ENCODE results near the gene COLQ. TPM values are rescaled to one million over a fixed set of nuclear protein-coding genes. Genes with fewer than 3 reads are reported as not detected.
"Not testable (repeated sequence)": the region's sequence is repeated elsewhere in the genome, so short reads cannot be mapped to it uniquely, and the experiment has no call there.

COLQ gene
- total RNA-seq, 6 experiments from 2014 or later: 0.25 to 1.2 (median 0.83) TPM

- ATAC-seq (no peak), DNase-seq (no peak)
- H3K4me1 ChIP-seq: no peaks in the 10 kb centered on the region
- H3K9me3 ChIP-seq: no peaks in the 10 kb centered on the region
- 65% methylated on average over 2 of the region's 2 CpGs for WGBS (ENCODE audit: insufficient coverage, low coverage, low lambda C conversion rate, missing lambda C conversion rate)
- H3K27ac ChIP-seq: no peak overlapping the region
- intact Hi-C loops (cut with DNase I): no loop called here
- H3K4me3 ChIP-seq: no peak overlapping the region
- no peaks in the 10 kb centered on the region for H3K27me3 ChIP-seq
- H3K36me3 ChIP-seq: no peaks in the 10 kb centered on the region
- no peak for TF ChIP-seq POLR2A (IDR thresholded peaks at IDR 0.05)
These were observed 15.3 kb upstream of the COLQ start for GRCh38 chr3:15536856-15537255.

- Histone ChIP-seq H3K9me3 (no peaks in the 10 kb centered on the region), H3K36me3 (no peaks in the 10 kb centered on the region), H3K4me1 (no peaks in the 10 kb centered on the region), H3K27ac (no peak overlapping the region), H3K27me3 (no peaks in the 10 kb centered on the region), H3K4me3 (no peak overlapping the region)
- no CpG with 5 or more reads among the region's 1 CpG for WGBS (ENCODE audit: insufficient coverage, low coverage, low lambda C conversion rate, missing lambda C conversion rate)
- DNase-seq (no peak), ATAC-seq (peak in 1 of 4 donors; percentile 24)
- no peak for TF ChIP-seq CTCF (IDR thresholded peaks at IDR 0.05)
- no peak for TF ChIP-seq POLR2A (IDR thresholded peaks at IDR 0.05)
- intact Hi-C loops (cut with DNase I): no loop called here
These were observed 14.2 kb upstream of the COLQ start for GRCh38 chr3:15535732-15536131.

- H3K27me3 ChIP-seq; H3K9me3 ChIP-seq; ATAC-seq; H3K4me1 ChIP-seq; H3K27ac ChIP-seq; DNase-seq; H3K36me3 ChIP-seq; H3K4me3 ChIP-seq; intact Hi-C loops (cut with DNase I): not testable (repeated sequence)
- 83% methylated on average over 2 of the region's 2 CpGs for WGBS (ENCODE audit: insufficient coverage, low coverage, low lambda C conversion rate, missing lambda C conversion rate)
These were observed 11.1 kb upstream of the COLQ start for GRCh38 chr3:15532614-15533013.

- H3K9me3 ChIP-seq: no peaks in the 10 kb centered on the region
- TF ChIP-seq CTCF (IDR thresholded peaks at IDR 0.05): no peak
- TF ChIP-seq POLR2A (IDR thresholded peaks at IDR 0.05): no peak
- ATAC-seq (no peak), DNase-seq (no peak)
- H3K4me1 ChIP-seq: no peaks in the 10 kb centered on the region
- no peak overlapping the region for H3K27ac ChIP-seq
- intact Hi-C loops (cut with DNase I): no loop called here
- H3K4me3 ChIP-seq: no peak overlapping the region
- no peaks in the 10 kb centered on the region for H3K27me3 ChIP-seq
- WGBS (ENCODE audit: insufficient coverage, low coverage, low lambda C conversion rate, missing lambda C conversion rate): no CpG with 5 or more reads among the region's 1 CpG
- no peaks in the 10 kb centered on the region for H3K36me3 ChIP-seq
These were observed 9.8 kb upstream of the COLQ start for GRCh38 chr3:15531346-15531745.

- no CpG with 5 or more reads among the region's 4 CpGs for WGBS (ENCODE audit: insufficient coverage, low coverage, low lambda C conversion rate, missing lambda C conversion rate)
- Histone ChIP-seq H3K4me3 (no peak overlapping the region), H3K4me1 (no peaks in the 10 kb centered on the region), H3K27ac (no peak overlapping the region), H3K36me3 (no peaks in the 10 kb centered on the region), H3K9me3 (no peaks in the 10 kb centered on the region), H3K27me3 (no peaks in the 10 kb centered on the region)
- intact Hi-C loops (cut with DNase I): no loop called here
- DNase-seq: no peak
- ATAC-seq: no peak
- no peak for TF ChIP-seq POLR2A (IDR thresholded peaks at IDR 0.05)
- TF ChIP-seq CTCF (IDR thresholded peaks at IDR 0.05): no peak
These were observed 7.5 kb upstream of the COLQ start for GRCh38 chr3:15528854-15529537.
